Mesendoderm (in vitro differentiated cells): ENCODE results near the gene CCBE1.

Experiments used
- DNase-seq: peaks from one replicate; pipeline ENCODE4 v3.0.0; 2013
- H2AK5ac ChIP-seq: 2 replicates; pipeline ENCODE4 v1.6.1; 2013; ENCODE audit warnings: low read length, inconsistent platforms
- H2BK120ac ChIP-seq: 2 replicates; pipeline ENCODE4 v1.6.1; 2013; ENCODE audit warnings: low read depth, mild to moderate bottlenecking, low read length, moderate library complexity, mixed read lengths
- H2BK15ac ChIP-seq: replicated peaks from 2 replicates; pipeline ENCODE4 v1.6.1; 2013; ENCODE audit warnings: low read depth, mild to moderate bottlenecking, moderate library complexity
- H2BK5ac ChIP-seq: 2 replicates; pipeline ENCODE4 v1.6.1; 2013; ENCODE audit warnings: low read length, inconsistent platforms
- H3K18ac ChIP-seq: 2 replicates; pipeline ENCODE4 v1.6.1; 2013; ENCODE audit warnings: mild to moderate bottlenecking, low read length, mixed read lengths
- H3K23ac ChIP-seq: one replicate; pipeline ENCODE4 v1.6.1; 2013; ENCODE audit warnings: low read length
- H3K27ac ChIP-seq: 2 replicates; pipeline ENCODE4 v1.5.1; 2013; ENCODE audit warnings: low read depth, mild to moderate bottlenecking, inconsistent platforms, low read length, moderate library complexity
- H3K27me3 ChIP-seq: 2 replicates; pipeline ENCODE4 v1.6.1; 2013; ENCODE audit warnings: low read length, control low read depth, mild to moderate bottlenecking, inconsistent platforms; ENCODE audit not compliant: insufficient read depth, poor library complexity
- H3K36me3 ChIP-seq: 2 replicates; pipeline ENCODE4 v1.6.1; 2013; ENCODE audit warnings: low read length, inconsistent platforms; ENCODE audit not compliant: control insufficient read depth, insufficient read depth
- H3K4ac ChIP-seq: one replicate; pipeline ENCODE4 v1.6.1; 2013; ENCODE audit warnings: low read depth, mild to moderate bottlenecking, low read length, moderate library complexity
- H3K4me1 ChIP-seq: 2 replicates; pipeline ENCODE4 v1.6.1; 2013; ENCODE audit warnings: low read depth, low read length, inconsistent platforms; ENCODE audit not compliant: control insufficient read depth
- H3K4me2 ChIP-seq: 2 replicates; pipeline ENCODE4 v1.6.1; 2013; ENCODE audit warnings: low read length
- H3K4me3 ChIP-seq: 2 replicates; pipeline ENCODE4 v1.5.1; 2013; ENCODE audit warnings: mild to moderate bottlenecking, low read length
- H3K56ac ChIP-seq: one replicate; pipeline ENCODE4 v1.6.1; 2013; ENCODE audit warnings: low read length
- H3K79me1 ChIP-seq: 2 replicates; pipeline ENCODE4 v1.6.1; 2013; ENCODE audit warnings: low read length, inconsistent platforms
- H3K79me2 ChIP-seq: 2 replicates; pipeline ENCODE4 v1.6.1; 2013; ENCODE audit warnings: mild to moderate bottlenecking, low read length; ENCODE audit not compliant: control insufficient read depth, insufficient read depth
- H3K9ac ChIP-seq: 2 replicates; pipeline ENCODE4 v1.6.1; 2013; ENCODE audit warnings: low read length, inconsistent platforms
- H4K5ac ChIP-seq: one replicate; pipeline ENCODE4 v1.6.1; 2013; ENCODE audit warnings: low read length
- H4K8ac ChIP-seq: one replicate; pipeline ENCODE4 v1.6.1; 2013; ENCODE audit warnings: low read depth, mild to moderate bottlenecking, control low read depth, low read length, moderate library complexity
- WGBS: extraction: QIAGEN DNeasy Blood & Tissue Kit; methylation state at CpG from one replicate; pipeline ENCODE4 v1.1.7; 2013; ENCODE audit warnings: low lambda C conversion rate, missing lambda C conversion rate; ENCODE audit not compliant: insufficient coverage; ENCODE audit errors: extremely low coverage; 5-methylcytosine and 5-hydroxymethylcytosine counted together

The CCBE1 gene

GRCh38 chr18:59470561-59471121 is 226.6 kb downstream of the CCBE1 start:
- no peak overlapping the region for H3K4me2 ChIP-seq
- no peak overlapping the region for H3K56ac ChIP-seq
- H3K27ac ChIP-seq, result no peak overlapping the region
- H4K5ac ChIP-seq, result no peak overlapping the region
- no peak overlapping the region for H2AK5ac ChIP-seq
- H3K79me2 ChIP-seq, result no peaks in the 10 kb centered on the region
- WGBS, result no CpG with 5 or more reads among the region's 8 CpGs
- H3K18ac ChIP-seq, result no peak overlapping the region
- H3K4me3 ChIP-seq, result no peak overlapping the region
- no peak overlapping the region for H4K8ac ChIP-seq
- no peak overlapping the region for H3K23ac ChIP-seq
- no peaks in the 10 kb centered on the region for H3K27me3 ChIP-seq
- H3K4ac ChIP-seq, result no peak overlapping the region
- no peak overlapping the region for H2BK120ac ChIP-seq
- DNase-seq, result no peak
- no peaks in the 10 kb centered on the region for H3K79me1 ChIP-seq
- no peak overlapping the region for H2BK15ac ChIP-seq
- H2BK5ac ChIP-seq, result no peak overlapping the region
- H3K36me3 ChIP-seq, result no peaks in the 10 kb centered on the region
- no peak overlapping the region for H3K9ac ChIP-seq
- H3K4me1 ChIP-seq, result no peaks in the 10 kb centered on the region

GRCh38 chr18:59469463-59470180 is 227.6 kb downstream of the CCBE1 start:
- Histone ChIP-seq H2BK120ac (no peak overlapping the region), H2AK5ac (no peak overlapping the region), H3K4me3 (no peak overlapping the region), H3K79me2 (no peaks in the 10 kb centered on the region), H2BK15ac (no peak overlapping the region), H3K56ac (no peak overlapping the region), H3K4me1 (no peaks in the 10 kb centered on the region), H4K5ac (no peak overlapping the region), H3K36me3 (no peaks in the 10 kb centered on the region), H3K27ac (no peak overlapping the region), H4K8ac (no peak overlapping the region), H3K23ac (no peak overlapping the region), H3K9ac (no peak overlapping the region), H3K18ac (no peak overlapping the region), H3K27me3 (no peaks in the 10 kb centered on the region), H3K4me2 (no peak overlapping the region), H3K79me1 (no peaks in the 10 kb centered on the region), H3K4ac (no peak overlapping the region), H2BK5ac (no peak overlapping the region)
- WGBS, result no CpG with 5 or more reads among the region's 15 CpGs
- no peak for DNase-seq

GRCh38 chr18:59468821-59469220 is 228.4 kb downstream of the CCBE1 start:
- no peak for DNase-seq
- Histone ChIP-seq H3K4me2 (no peak overlapping the region), H3K36me3 (no peaks in the 10 kb centered on the region), H3K27ac (no peak overlapping the region), H4K5ac (no peak overlapping the region), H2BK120ac (no peak overlapping the region), H3K4me1 (no peaks in the 10 kb centered on the region), H2BK15ac (no peak overlapping the region), H3K27me3 (no peaks in the 10 kb centered on the region), H4K8ac (no peak overlapping the region), H3K56ac (no peak overlapping the region), H3K9ac (no peak overlapping the region), H3K23ac (no peak overlapping the region), H3K4ac (no peak overlapping the region), H2BK5ac (no peak overlapping the region), H3K4me3 (no peak overlapping the region), H2AK5ac (no peak overlapping the region), H3K79me2 (no peaks in the 10 kb centered on the region), H3K18ac (no peak overlapping the region), H3K79me1 (no peaks in the 10 kb centered on the region)
- WGBS, result no CpG with 5 or more reads among the region's 4 CpGs

GRCh38 chr18:59467497-59467896 is 229.7 kb downstream of the CCBE1 start:
- DNase-seq, result no peak
- WGBS, result no CpG with 5 or more reads among the region's 8 CpGs
- Histone ChIP-seq H2BK120ac (no peak overlapping the region), H4K8ac (no peak overlapping the region), H3K27me3 (no peaks in the 10 kb centered on the region), H3K4me1 (no peaks in the 10 kb centered on the region), H3K4me3 (no peak overlapping the region), H3K23ac (no peak overlapping the region), H2BK15ac (no peak overlapping the region), H3K79me2 (no peaks in the 10 kb centered on the region), H3K79me1 (no peaks in the 10 kb centered on the region), H3K4me2 (no peak overlapping the region), H3K4ac (no peak overlapping the region), H3K27ac (no peak overlapping the region), H2BK5ac (no peak overlapping the region), H3K9ac (no peak overlapping the region), H3K18ac (no peak overlapping the region), H2AK5ac (no peak overlapping the region), H3K36me3 (no peaks in the 10 kb centered on the region), H4K5ac (no peak overlapping the region), H3K56ac (no peak overlapping the region)

- H4K5ac ChIP-seq, result no peak overlapping the region
- H3K79me2 ChIP-seq, result no peaks in the 10 kb centered on the region
- H3K36me3 ChIP-seq, result no peaks in the 10 kb centered on the region
- H3K4me2 ChIP-seq, result no peak overlapping the region
- H3K79me1 ChIP-seq, result no peaks in the 10 kb centered on the region
- H4K8ac ChIP-seq, result no peak overlapping the region
- no peaks in the 10 kb centered on the region for H3K4me1 ChIP-seq
- no peak overlapping the region for H3K23ac ChIP-seq
- H2BK15ac ChIP-seq, result no peak overlapping the region
- no peak overlapping the region for H3K4me3 ChIP-seq
- H2BK5ac ChIP-seq, result no peak overlapping the region
- no peak overlapping the region for H3K18ac ChIP-seq
- H3K27ac ChIP-seq, result no peak overlapping the region
- no peak overlapping the region for H3K9ac ChIP-seq
- no peaks in the 10 kb centered on the region for H3K27me3 ChIP-seq
- WGBS, result no CpG with 5 or more reads among the region's 3 CpGs
- no peak overlapping the region for H3K4ac ChIP-seq
- H3K56ac ChIP-seq, result no peak overlapping the region
- no peak for DNase-seq
- H2AK5ac ChIP-seq, result no peak overlapping the region
- H2BK120ac ChIP-seq, result no peak overlapping the region
These were observed 230.2 kb downstream of the CCBE1 start for GRCh38 chr18:59466980-59467379.

- no peak overlapping the region for H4K8ac ChIP-seq
- H3K4me1 ChIP-seq, result no peaks in the 10 kb centered on the region
These were observed 232.7 kb downstream of the CCBE1 start for GRCh38 chr18:59464486-59464885.

More at GRCh38 chr18:59464486-59464885, 232.7 kb downstream of the CCBE1 start:
- Histone ChIP-seq H2AK5ac (no peak overlapping the region), H3K4me3 (no peak overlapping the region), H3K79me1 (no peaks in the 10 kb centered on the region), H3K36me3 (no peaks in the 10 kb centered on the region), H3K27ac (no peak overlapping the region), H3K4me2 (no peak overlapping the region), H4K5ac (no peak overlapping the region), H2BK15ac (no peak overlapping the region), H3K23ac (no peak overlapping the region), H2BK5ac (no peak overlapping the region), H3K27me3 (no peaks in the 10 kb centered on the region), H3K9ac (no peak overlapping the region), H3K79me2 (no peaks in the 10 kb centered on the region), H3K4ac (no peak overlapping the region), H2BK120ac (no peak overlapping the region), H3K56ac (no peak overlapping the region), H3K18ac (no peak overlapping the region)
- WGBS, result no CpG with 5 or more reads among the region's 5 CpGs
- no peak for DNase-seq
